Middle frontal gyrus (tissue), 1 donor: Measurements from ENCODE around the gene SOAT1.
"Not testable (repeated sequence)": the region's sequence is repeated elsewhere in the genome, so short reads cannot be mapped to it uniquely, and the experiment has no call there.

Source experiments
- DNase-seq: peaks from one replicate; pipeline ENCODE4 v3.0.0-alpha.2; 2015; ENCODE audit warnings: low spot score; ENCODE audit errors: extremely low spot score

Gene SOAT1

GRCh38 chr1:179293340-179294327, at the start of gene SOAT1:
Gene SOAT1 (plus strand): TSS chr1:179293797. CDS start chr1:179302685, 8,888 bp downstream.
- DNase-seq: peak; percentile 81

GRCh38 chr1:179245426-179245825, 48.2 kb upstream of the SOAT1 start:
- not testable (repeated sequence) for DNase-seq

- no peak for DNase-seq
These were observed 45.7 kb upstream of the SOAT1 start for GRCh38 chr1:179247923-179248322.

- DNase-seq: no peak
These were observed 41.9 kb upstream of the SOAT1 start for GRCh38 chr1:179251675-179252074.

- no peak for DNase-seq
These were observed 41.0 kb upstream of the SOAT1 start for GRCh38 chr1:179252606-179253005.

- DNase-seq: no peak
These were observed 40.2 kb upstream of the SOAT1 start for GRCh38 chr1:179253286-179253972.

GRCh38 chr1:179262183-179262582, 31.4 kb upstream of the SOAT1 start:
- no peak for DNase-seq

- DNase-seq: no peak
These were observed 30.5 kb upstream of the SOAT1 start for GRCh38 chr1:179263121-179263520.

- no peak for DNase-seq
These were observed 29.1 kb upstream of the SOAT1 start for GRCh38 chr1:179264507-179264906.

- no peak for DNase-seq
These were observed 24.5 kb upstream of the SOAT1 start for GRCh38 chr1:179269071-179269470.

- not testable (repeated sequence) for DNase-seq
These were observed 19.2 kb upstream of the SOAT1 start for GRCh38 chr1:179274424-179274823.

- DNase-seq: no peak
These were observed 14.7 kb upstream of the SOAT1 start for GRCh38 chr1:179278920-179279319.

- DNase-seq: no peak
These were observed 9.6 kb upstream of the SOAT1 start for GRCh38 chr1:179283992-179284391.

GRCh38 chr1:179287946-179288345, 5.7 kb upstream of the SOAT1 start:
- no peak for DNase-seq

GRCh38 chr1:179288977-179289376, 4.6 kb upstream of the SOAT1 start:
- no peak for DNase-seq

- DNase-seq: no peak
These were observed 1.7 kb downstream of the SOAT1 start for GRCh38 chr1:179295164-179295755.

- DNase-seq: no peak
These were observed 2.9 kb downstream of the SOAT1 start for GRCh38 chr1:179296356-179297104.

- DNase-seq: no peak
These were observed 3.4 kb downstream of the SOAT1 start for GRCh38 chr1:179297105-179297378.

GRCh38 chr1:179298952-179299351, 5.4 kb downstream of the SOAT1 start:
- DNase-seq: no peak

- no peak for DNase-seq
These were observed 6.5 kb downstream of the SOAT1 start for GRCh38 chr1:179300112-179300511.

GRCh38 chr1:179302070-179302469, 8.5 kb downstream of the SOAT1 start:
- DNase-seq: no peak
